HCT116 (cell line): Measurements from ENCODE around the gene NEURL1. TPM values are rescaled to one million over a fixed set of nuclear protein-coding genes. Genes with fewer than 3 reads are reported as not detected.

ENCODE experiments used
- ATAC-seq: fragments of 200-7000 bp; cut with Tn5 transposase; 2 replicates; pipeline ENCODE4 v1.9.1; 2020; ENCODE audit warnings: mild to moderate bottlenecking, moderate library complexity
- BruUV-seq: library from RNA; stranded (reverse); fragments of 400-500 nt; replicated peaks from 2 replicates; lab custom pipeline; 2021; lab: Mats Ljungman, UMichigan
- CTCF ChIA-PET: fragments of 300-600 bp; sonication (Branson Sonifier 250); formaldehyde crosslinking; loops from one replicate; lab custom pipeline; 2021; ENCODE audit warnings: antibody characterized with exemption; lab: Charles Lee
- POLR2A ChIA-PET: fragments of 300-600, 350-600 bp; sonication (Branson Sonifier 250); formaldehyde crosslinking; loops from one replicate; lab custom pipeline; 2021; ENCODE audit warnings: antibody characterized with exemption; lab: Charles Lee
- RAD21 ChIA-PET, 2 experiments: fragments of 300-600 bp; sonication (Branson Sonifier 250); formaldehyde crosslinking; loops; one replicate each; lab custom pipeline; 2023; ENCODE audit warnings: low total read pairs in 2 of 2; ENCODE audit not compliant: uncharacterized antibody in 2 of 2, unreplicated experiment in 2 of 2, low non-redundant PET in 1 of 2; lab: Charles Lee
- DNase-seq: peaks from one replicate; pipeline ENCODE4 v3.0.0-alpha.2; 2010; ENCODE audit warnings: low read depth, low spot score
- H2AFZ ChIP-seq: fragments of 200-600 bp; shearing (Covaris generic), sonication (generic); 2 replicates; pipeline ENCODE4 v1.6.1; 2017; ENCODE audit warnings: low read depth, mixed run types, mixed read lengths, antibody characterized with exemption, low read length; ENCODE audit not compliant: poor library complexity, severe bottlenecking
- H3K27ac ChIP-seq: 2 replicates; pipeline ENCODE4 v1.5.1; 2012; ENCODE audit warnings: low read depth, low read length
- H3K27me3 ChIP-seq: fragments of 200-600 bp; sonication (generic); 2 replicates; pipeline ENCODE4 v1.6.1; 2016; ENCODE audit warnings: mixed run types, low read length, mixed read lengths; ENCODE audit not compliant: insufficient read depth
- H3K36me3 ChIP-seq, 2 experiments: fragments of 200-500 bp in 1 of 2; fragments of 200-600 bp in 1 of 2; sonication (Bioruptor generic) in 1 of 2; sonication (generic) in 1 of 2; 2 replicates each; pipeline versions ENCODE4 v1.5.1 to v1.6.1; 2014 to 2016; ENCODE audit warnings: low read length in 2 of 2, inconsistent platforms in 1 of 2, mixed read lengths in 1 of 2, mixed run types in 1 of 2; ENCODE audit not compliant: insufficient read depth in 2 of 2, control insufficient read depth in 1 of 2
- H3K4me1 ChIP-seq, 2 experiments: fragments of 200-600 bp in 1 of 2; sonication (generic) in 1 of 2; 2 replicates each; pipeline versions ENCODE4 v1.5.1 to v1.6.1; 2012 to 2017; ENCODE audit warnings: low read length in 2 of 2, inconsistent platforms in 1 of 2, mild to moderate bottlenecking in 1 of 2, mixed read lengths in 1 of 2, mixed run types in 1 of 2, moderate library complexity in 1 of 2; ENCODE audit not compliant: insufficient read depth in 2 of 2, control insufficient read depth in 1 of 2
- H3K4me2 ChIP-seq: fragments of 200-600 bp; sonication (generic); 2 replicates; pipeline ENCODE4 v1.6.1; 2017; ENCODE audit warnings: mixed run types, low read length, mixed read lengths
- H3K4me3 ChIP-seq, 2 experiments: fragments of 200-600 bp in 1 of 2; sonication (generic) in 1 of 2; replicated peaks in 1 of 2; 2 replicates each; pipeline ENCODE4 v1.5.1; 2011 to 2016; ENCODE audit warnings: low read length in 2 of 2, control low read depth in 1 of 2, low read depth in 1 of 2, mild to moderate bottlenecking in 1 of 2, mixed read lengths in 1 of 2, mixed run types in 1 of 2
- H3K79me2 ChIP-seq: fragments of 200-600 bp; sonication (generic); 2 replicates; pipeline ENCODE4 v1.6.1; 2017; ENCODE audit warnings: mild to moderate bottlenecking, mixed run types, low read length, moderate library complexity, mixed read lengths; ENCODE audit not compliant: insufficient read depth
- H3K9ac ChIP-seq: fragments of 200-600 bp; sonication (generic); 2 replicates; pipeline ENCODE4 v1.6.1; 2016; ENCODE audit warnings: low read length, mixed read lengths
- H3K9me2 ChIP-seq: fragments of 200-600 bp; sonication (generic), shearing (Covaris generic); 2 replicates; pipeline ENCODE4 v1.6.1; 2017; ENCODE audit warnings: mixed run types, mild to moderate bottlenecking, moderate library complexity; ENCODE audit not compliant: insufficient read depth
- H3K9me3 ChIP-seq, 2 experiments: fragments of 200-500 bp in 1 of 2; fragments of 200-600 bp in 1 of 2; sonication (Bioruptor generic) in 1 of 2; sonication (generic) in 1 of 2; 2 replicates each; pipeline ENCODE4 v1.6.1; 2014 to 2017; ENCODE audit warnings: low read length in 2 of 2, mixed read lengths in 2 of 2, inconsistent platforms in 1 of 2, low read depth in 1 of 2, mild to moderate bottlenecking in 1 of 2, mixed run types in 1 of 2, moderate library complexity in 1 of 2; ENCODE audit not compliant: control insufficient read depth in 1 of 2, insufficient read depth in 1 of 2
- H4K20me1 ChIP-seq: fragments of 200-600 bp; sonication (generic), shearing (Covaris generic); 2 replicates; pipeline ENCODE4 v1.6.1; 2017; ENCODE audit warnings: mixed run types, mild to moderate bottlenecking, moderate library complexity; ENCODE audit not compliant: insufficient read depth
- CBX3 ChIP-seq: IDR thresholded peaks from 2 replicates; pipeline ENCODE4 v1.6.1; 2012; ENCODE audit warnings: low read depth
- ELF1 ChIP-seq: IDR thresholded peaks from 2 replicates; pipeline ENCODE4 v1.6.1; 2012; ENCODE audit warnings: low read depth, borderline replicate concordance
- EZH2phosphoT487 ChIP-seq: fragments of 200-600 bp; IDR thresholded peaks from 2 replicates; pipeline ENCODE4 v1.6.1; 2018; ENCODE audit warnings: antibody characterized with exemption, borderline replicate concordance
- RAD21 ChIP-seq: IDR thresholded peaks from 2 replicates; pipeline ENCODE4 v1.6.1; 2012; ENCODE audit warnings: low read depth, mild to moderate bottlenecking
- SIN3A ChIP-seq: IDR thresholded peaks from 2 replicates; pipeline ENCODE4 v1.6.1; 2012; ENCODE audit warnings: low read depth
- TCF7L2 ChIP-seq: IDR thresholded peaks from 2 replicates; pipeline ENCODE4 v1.7.0; 2011; ENCODE audit warnings: borderline replicate concordance, inconsistent platforms; ENCODE audit not compliant: insufficient read depth, insufficient read length; ENCODE audit errors: extremely low read depth
- YY1 ChIP-seq: IDR thresholded peaks from 2 replicates; pipeline ENCODE4 v1.6.1; 2011; ENCODE audit warnings: low read length, low read depth, moderate library complexity, mild to moderate bottlenecking; ENCODE audit not compliant: insufficient replicate concordance; ENCODE audit errors: extremely low read depth
- ZNF274 ChIP-seq: fragments of 200-500 bp; sonication (Bioruptor generic); IDR thresholded peaks from 2 replicates; pipeline ENCODE4 v1.6.1; 2014; ENCODE audit warnings: mild to moderate bottlenecking, low read depth, low read length, inconsistent platforms
- intact Hi-C: fragments of 100-400 bp; cut with micrococcal nuclease; formaldehyde crosslinking; loops from 2 replicates; pipeline ENCODE4 v1.10.0; 2022
- total RNA-seq: library from RNA; stranded (reverse); gene quantifications from one replicate; pipeline ENCODE4 v1.2.1, GENCODE V29; 2021; ENCODE audit not compliant: unreplicated experiment
- TF ChIP-seq, protein P1 (sequence below): IDR thresholded peaks from 2 replicates; pipeline ENCODE4 v1.6.1; 2011; ENCODE audit warnings: mild to moderate bottlenecking, low read length, moderate library complexity; ENCODE audit not compliant: insufficient replicate concordance; ENCODE audit errors: extremely low read depth
- TF ChIP-seq, protein P2 (sequence below): IDR thresholded peaks from 2 replicates; pipeline ENCODE4 v1.6.1; 2012

The NEURL1 gene
- total RNA-seq, 1 experiment from 2014 or later = 1.4 TPM

DNA sequence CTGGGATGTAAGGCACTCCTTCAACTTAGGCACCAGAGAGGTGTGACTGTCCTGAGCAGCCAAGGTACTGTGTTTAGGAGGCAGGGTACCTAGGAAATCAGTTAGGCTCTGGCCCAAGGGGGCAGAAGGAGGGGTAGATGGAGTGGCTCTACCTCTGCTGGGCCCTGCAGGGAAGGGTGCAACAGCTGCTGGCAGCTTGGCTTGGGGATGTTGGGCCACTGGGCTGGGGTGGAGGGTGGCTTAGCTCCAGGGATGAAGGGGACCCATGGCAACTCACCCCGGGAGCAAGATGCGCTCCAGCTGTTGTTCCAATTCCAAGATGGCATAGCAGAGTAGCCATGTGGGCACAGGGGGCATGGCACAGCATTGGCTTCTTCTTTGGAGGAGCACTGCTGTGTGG, 42.1 kb downstream of the NEURL1 start:
- POLR2A ChIA-PET = no interaction called here
- no TSS peak for BruUV-seq

DNA sequence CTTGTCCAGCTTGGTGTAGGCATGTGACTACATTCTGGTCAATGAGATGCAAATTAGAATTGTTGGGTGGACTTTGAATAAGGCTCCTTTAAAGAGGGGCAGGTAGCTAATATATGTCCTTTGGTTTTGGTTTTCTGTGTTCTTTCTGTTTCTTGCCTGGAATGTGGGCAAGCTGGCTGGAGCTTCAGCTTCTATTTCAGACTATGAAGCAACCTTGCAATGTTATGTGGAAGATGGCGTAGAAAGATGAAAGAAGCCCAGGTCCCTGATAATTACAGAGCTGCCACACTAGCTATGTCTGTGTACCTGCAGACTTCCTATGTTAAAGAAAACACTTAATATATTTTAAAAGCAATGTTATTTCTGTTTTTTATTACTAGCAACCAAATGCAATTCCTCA, 46.2 kb downstream of the NEURL1 start:
- POLR2A ChIA-PET = interaction anchor here (0.7 to 0.8 kb wide), 3 partner anchors 9 to 11 kb away, joined by 3 read pairs; no protein-coding TSS in a partner anchor

More for the DNA sequence above, 42.1 kb downstream of the NEURL1 start:
- Histone ChIP-seq H3K27me3 (no peaks in the 10 kb centered on the region), H3K9me3 (peaks cover 0 to 7% of the 10 kb centered on the region in 2 experiments; a peak in 1 of 4 replicates), H2AFZ (no peak overlapping the region)
- TF ChIP-seq ZNF274 (no peak), RAD21 (no peak)
- TF ChIP-seq, protein P1, sequence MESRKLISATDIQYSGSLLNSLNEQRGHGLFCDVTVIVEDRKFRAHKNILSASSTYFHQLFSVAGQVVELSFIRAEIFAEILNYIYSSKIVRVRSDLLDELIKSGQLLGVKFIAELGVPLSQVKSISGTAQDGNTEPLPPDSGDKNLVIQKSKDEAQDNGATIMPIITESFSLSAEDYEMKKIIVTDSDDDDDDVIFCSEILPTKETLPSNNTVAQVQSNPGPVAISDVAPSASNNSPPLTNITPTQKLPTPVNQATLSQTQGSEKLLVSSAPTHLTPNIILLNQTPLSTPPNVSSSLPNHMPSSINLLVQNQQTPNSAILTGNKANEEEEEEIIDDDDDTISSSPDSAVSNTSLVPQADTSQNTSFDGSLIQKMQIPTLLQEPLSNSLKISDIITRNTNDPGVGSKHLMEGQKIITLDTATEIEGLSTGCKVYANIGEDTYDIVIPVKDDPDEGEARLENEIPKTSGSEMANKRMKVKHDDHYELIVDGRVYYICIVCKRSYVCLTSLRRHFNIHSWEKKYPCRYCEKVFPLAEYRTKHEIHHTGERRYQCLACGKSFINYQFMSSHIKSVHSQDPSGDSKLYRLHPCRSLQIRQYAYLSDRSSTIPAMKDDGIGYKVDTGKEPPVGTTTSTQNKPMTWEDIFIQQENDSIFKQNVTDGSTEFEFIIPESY = no peak
- TF ChIP-seq, all 23 proteins: peak for 0
- no peak overlapping the region for H3K9ac ChIP-seq
- no peaks in the 10 kb centered on the region for H4K20me1 ChIP-seq
- no peaks in the 10 kb centered on the region for H3K9me2 ChIP-seq
- ChIA-PET CTCF (no interaction called here), RAD21 (no interaction called here)
- intact Hi-C loops = no loop called here
- no peak overlapping the region for H3K27ac ChIP-seq
- no peak overlapping the region for H3K4me3 ChIP-seq
- no peak overlapping the region for H3K4me2 ChIP-seq
- ATAC-seq (peak; percentile 17; the same call in 1 of the 2 replicates), DNase-seq (no peak)
- H3K4me1 ChIP-seq = no peaks in the 10 kb centered on the region
- no peaks in the 10 kb centered on the region for H3K79me2 ChIP-seq
- no peaks in the 10 kb centered on the region for H3K36me3 ChIP-seq

More for the DNA sequence above, 46.2 kb downstream of the NEURL1 start:
- TF ChIP-seq CBX3 (no peak), EZH2phosphoT487 (no peak), ELF1 (no peak), RAD21 (no peak), SIN3A (no peak), TCF7L2 (no peak), YY1 (no peak), ZNF274 (no peak)
- TF ChIP-seq, protein P2, sequence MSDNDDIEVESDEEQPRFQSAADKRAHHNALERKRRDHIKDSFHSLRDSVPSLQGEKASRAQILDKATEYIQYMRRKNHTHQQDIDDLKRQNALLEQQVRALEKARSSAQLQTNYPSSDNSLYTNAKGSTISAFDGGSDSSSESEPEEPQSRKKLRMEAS = no peak
- TF ChIP-seq, all 23 proteins: peak for 0
- RAD21 ChIA-PET = no interaction called here
- no TSS peak for BruUV-seq
- DNase-seq (no peak), ATAC-seq (no peak)
- no peak overlapping the region for H3K4me2 ChIP-seq
- H3K79me2 ChIP-seq = no peaks in the 10 kb centered on the region
- no peak overlapping the region for H3K9ac ChIP-seq
- no peaks in the 10 kb centered on the region for H3K9me2 ChIP-seq
- H2AFZ ChIP-seq = no peak overlapping the region
- H3K9me3 ChIP-seq = peaks cover 0 to under 1% of the 10 kb centered on the region in 2 experiments; a peak in 1 of 4 replicates
- no peak overlapping the region for H3K27ac ChIP-seq
- H3K27me3 ChIP-seq = no peaks in the 10 kb centered on the region
- H4K20me1 ChIP-seq = no peaks in the 10 kb centered on the region
- no peaks in the 10 kb centered on the region for H3K36me3 ChIP-seq
- H3K4me3 ChIP-seq = no peak overlapping the region
- peaks cover 4 to 19% of the 10 kb centered on the region in 2 experiments; a peak in 3 of 4 replicates for H3K4me1 ChIP-seq
- CTCF ChIA-PET = no interaction called here
- intact Hi-C loops = no loop called here
